SKM-1 treated with dmso at 0.1 percent for 144 hours (cell line): ENCODE data around the gene ZDHHC1.

Experiments
- DNase-seq: peaks from one replicate; lab custom pipeline; 2025; ENCODE audit not compliant: unreplicated experiment; lab: John Stamatoyannopoulos, UW

Gene ZDHHC1

DNA sequence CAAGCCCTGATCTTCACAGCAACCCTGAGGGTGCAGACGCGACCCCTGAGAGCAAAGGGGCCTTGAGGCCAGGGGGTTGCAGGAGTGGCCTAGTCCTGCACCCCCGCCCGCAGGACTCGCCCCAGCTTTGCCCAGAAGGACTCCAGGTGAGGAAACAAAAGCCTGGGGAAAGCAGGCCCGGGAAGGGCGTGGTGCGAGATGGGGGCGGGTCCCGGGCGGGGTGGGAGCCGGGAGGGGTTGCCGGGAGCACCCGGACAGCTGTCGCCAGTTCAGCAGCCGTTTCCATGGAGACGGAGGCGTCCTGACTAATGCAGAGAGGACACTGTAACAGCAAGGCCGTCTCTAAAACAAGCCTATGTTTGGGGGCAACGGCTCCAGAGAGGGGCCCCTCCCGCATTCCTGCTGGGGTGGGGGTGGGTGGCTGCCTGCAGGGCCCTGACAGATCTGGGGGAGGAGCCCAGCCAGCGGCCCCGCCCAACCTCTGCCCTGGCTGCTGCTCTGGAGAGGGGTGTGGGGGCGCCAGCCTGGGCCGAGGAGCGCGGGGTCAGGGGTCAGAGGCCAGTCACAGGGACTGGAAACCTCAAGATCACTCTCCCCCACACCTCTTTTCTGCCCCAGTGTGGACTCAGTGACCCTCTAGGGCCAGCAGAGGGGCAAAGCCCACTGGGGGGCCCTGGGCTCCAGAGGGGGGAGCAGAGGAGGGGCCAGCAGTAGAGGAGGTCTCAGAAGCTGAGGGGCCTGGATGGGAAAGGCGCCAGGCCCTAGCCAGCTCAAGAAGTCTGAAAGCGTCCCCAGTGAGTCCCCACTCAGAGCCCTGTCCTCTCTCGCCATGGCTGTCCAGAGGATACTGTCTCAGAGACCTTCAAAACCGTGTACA, 19.9 kb downstream of the ZDHHC1 start:
- DNase-seq, result no peak

DNA sequence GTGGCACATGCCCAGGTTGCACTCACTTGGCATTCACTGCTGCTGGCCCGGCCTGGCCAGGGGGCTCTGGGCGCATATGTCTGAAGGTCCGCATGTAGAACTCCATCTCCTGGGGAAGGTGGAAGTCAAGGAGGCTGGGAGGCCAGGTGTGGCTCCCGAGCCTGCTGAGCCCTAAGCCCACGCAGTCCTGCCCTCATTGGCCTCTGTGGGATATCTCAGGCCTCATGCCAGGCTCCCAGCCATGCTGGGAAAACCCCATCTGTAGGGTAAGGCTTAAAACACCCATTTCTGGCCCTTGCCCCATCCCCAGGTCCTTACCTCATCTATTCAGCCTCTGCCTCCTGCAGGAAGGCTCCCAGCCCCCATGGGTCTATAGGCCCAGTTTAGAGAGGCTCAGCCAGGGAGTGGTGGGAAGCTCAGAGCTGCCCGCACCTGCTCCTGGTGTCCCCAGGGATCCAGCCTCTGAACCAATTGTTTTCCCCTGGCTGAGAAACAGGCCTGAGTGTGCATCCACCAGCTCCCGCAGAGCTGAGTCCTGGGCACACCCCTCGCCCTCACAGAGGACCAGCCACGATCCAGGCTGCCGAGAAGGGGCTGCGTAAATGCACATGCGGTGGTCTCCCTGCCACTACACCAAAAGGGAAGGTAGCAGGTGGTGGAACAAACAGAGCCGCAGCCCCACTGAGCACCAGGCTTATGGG, 20.7 kb downstream of the ZDHHC1 start:
- DNase-seq, result no peak

- no peak for DNase-seq
Measured at GRCh38 chr16:67395105-67395457, 21.2 kb downstream of the ZDHHC1 start.

GRCh38 chr16:67394155-67395104, 21.8 kb downstream of the ZDHHC1 start:
- DNase-seq, result peak; percentile 56

- no peak for DNase-seq
Measured at GRCh38 chr16:67393788-67394154, 22.5 kb downstream of the ZDHHC1 start.

DNA sequence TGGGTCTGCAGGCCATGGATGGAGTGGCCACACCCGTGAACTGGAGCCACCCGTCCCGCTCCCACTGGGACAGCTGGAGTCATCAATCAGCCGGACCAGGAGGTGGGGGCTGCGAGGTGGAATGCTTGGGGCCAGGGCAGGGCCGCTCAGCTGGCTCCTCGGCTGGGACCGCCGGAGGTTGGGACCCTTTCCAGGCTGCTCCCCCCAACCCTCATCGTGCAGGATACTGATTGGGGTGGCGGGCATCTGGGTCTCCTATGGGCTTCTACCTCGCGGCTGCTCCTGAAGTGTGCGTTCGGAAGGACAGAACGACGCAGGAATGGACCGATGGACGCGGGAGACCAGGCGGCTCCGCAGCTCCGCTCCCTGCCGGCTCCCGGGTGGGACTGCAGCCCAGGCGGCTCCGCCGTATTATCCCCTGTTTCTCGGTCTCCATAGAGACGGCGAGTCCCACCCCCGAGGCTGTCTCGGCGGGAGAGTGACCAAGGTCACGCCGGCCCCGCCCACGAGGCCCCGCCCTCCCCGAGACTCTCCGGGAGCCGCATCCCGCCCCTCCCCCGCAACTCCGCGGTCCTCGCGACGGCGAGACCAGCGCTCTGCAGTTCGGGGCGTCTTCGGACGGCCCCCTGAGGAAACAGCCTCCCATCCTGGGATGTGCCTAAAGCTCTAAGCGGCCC, 23.0 kb downstream of the ZDHHC1 start, which contains the start of gene TPPP3:
TSS of gene TPPP3 (minus strand) at position 388 of the 677 bp plus-strand sequence. CDS start 2,387 bp downstream, outside the sequence.
- DNase-seq, result no peak

GRCh38 chr16:67392301-67393059, 23.8 kb downstream of the ZDHHC1 start:
- DNase-seq, result no peak

GRCh38 chr16:67391424-67392300, 24.6 kb downstream of the ZDHHC1 start:
- no peak for DNase-seq

- DNase-seq, result no peak
Measured at GRCh38 chr16:67390816-67391423, 25.4 kb downstream of the ZDHHC1 start.

DNA sequence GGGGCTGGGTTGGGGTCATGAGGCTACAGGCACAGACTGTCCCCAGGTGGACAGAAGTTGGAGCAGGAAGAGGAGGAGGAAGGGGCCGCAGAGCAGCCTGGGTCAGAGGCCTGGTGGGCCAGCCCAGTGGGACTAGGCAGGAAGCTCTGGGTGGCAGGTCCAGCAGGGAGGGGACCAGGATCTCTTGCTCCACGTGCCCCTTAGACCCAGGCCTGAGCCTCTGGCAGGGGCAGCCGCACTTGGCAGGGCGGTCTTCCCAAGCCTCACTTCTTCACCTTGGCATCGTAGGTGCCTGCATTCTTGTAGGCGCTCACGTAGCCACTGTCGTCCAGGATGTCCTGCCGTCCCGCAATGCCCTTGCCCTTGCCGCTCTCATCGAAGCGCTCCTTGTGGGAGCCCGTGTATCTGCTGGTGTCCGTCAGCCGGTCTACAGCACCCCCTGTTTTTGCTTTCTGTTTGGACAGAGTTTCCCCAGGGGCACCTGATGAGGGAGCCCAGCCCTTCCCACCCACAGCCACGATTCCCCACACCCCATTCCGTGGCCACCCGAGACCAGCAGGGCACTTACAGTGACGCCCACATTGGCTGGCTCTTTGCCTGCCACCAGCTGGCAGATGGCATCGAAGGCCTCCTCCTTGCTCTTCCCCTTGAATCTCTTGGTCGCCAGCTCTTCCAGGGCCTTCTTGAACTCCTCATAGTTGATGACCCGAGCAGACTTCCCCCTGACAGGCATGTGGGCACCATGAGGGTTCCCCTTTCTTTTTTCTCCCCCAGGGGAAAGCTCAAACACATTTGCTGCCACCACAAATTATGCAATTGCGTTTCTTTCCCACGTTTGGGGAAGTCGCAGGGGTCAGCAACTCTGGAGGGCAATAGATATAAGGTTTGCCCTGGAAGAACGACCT, 26.1 kb downstream of the ZDHHC1 start:
- DNase-seq, result peak; percentile 94

DNA sequence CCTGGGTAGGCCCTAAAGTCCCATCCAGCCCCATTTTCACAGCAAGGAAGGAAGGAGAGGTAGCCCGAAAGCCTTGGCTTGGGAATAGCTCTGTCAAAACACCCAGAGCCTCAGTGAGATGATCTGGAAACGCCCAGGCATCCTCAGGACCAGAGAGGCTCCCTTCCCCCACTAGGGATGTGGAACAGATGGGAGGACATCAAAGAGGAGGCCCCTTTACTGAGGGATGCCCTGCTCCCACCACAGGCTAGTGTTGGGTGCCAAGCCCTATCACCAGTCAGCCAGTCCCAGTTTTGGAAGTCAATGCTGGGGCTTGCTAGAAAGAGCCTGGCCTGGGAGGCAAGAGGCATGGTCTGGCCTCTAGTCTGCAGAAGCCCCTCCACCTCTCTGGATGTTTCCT, 27.7 kb downstream of the ZDHHC1 start:
- no peak for DNase-seq

GRCh38 chr16:67388191-67388590, 28.1 kb downstream of the ZDHHC1 start:
- no peak for DNase-seq

- no peak for DNase-seq
Measured at GRCh38 chr16:67387479-67388079, 28.7 kb downstream of the ZDHHC1 start.

- DNase-seq, result no peak
Measured at GRCh38 chr16:67386861-67387455, 29.3 kb downstream of the ZDHHC1 start.

DNA sequence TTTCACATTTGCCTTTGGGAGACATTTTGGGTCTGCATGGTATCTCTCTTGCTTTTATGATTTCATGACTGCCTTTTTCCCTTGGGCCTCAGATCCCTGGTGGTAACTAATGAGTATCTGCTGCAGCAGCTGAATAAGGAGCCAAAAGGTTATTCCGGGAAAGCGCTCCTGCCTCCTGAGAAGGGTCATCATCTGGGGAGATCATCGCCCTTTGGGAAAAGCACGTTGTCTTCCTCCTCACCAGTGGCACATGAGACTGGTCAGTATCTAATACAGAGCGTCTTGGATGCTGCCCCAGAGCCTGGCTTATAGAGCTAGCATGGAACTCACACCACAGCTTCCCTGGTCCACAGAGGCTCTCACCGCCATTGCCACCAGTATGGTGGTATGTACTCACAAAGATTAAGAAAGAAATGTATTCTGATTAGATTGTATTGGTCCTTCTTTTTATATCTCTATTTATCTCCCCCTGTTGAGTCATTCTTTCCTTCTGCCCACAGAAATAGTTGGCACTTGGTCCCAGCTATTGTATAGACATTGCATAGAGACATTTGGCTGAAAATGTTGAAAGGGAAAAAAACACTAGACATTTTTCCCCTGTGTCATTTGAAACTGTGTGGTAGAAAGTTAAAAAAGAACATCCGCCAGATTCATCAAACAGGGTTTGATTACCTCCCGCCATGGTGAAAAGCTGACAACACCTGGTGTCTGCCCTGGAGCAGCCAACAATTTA, 31.3 kb downstream of the ZDHHC1 start:
- no peak for DNase-seq

DNA sequence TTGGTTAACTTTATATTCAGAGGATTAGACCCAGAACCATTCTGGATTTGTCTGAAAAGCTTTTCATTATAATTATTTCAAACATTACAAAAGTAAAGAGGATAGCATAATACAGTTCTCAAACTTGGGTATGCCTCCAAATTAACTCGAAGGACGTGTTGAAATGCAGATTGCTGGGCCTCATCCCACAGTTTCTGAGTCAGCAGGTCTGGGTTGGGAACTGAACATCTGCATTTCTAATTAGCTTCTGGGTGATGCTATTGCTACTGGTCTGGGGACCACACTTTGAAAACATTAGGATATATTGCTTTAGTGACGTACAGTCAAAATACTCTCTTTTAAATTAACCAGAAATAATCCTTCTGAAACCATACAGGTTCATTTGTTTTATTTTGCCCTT, 33.0 kb downstream of the ZDHHC1 start:
- no peak for DNase-seq
